GM21825 (cell line): ENCODE measurements around the gene AMDHD1.
"Not testable (repeated sequence)": the region's sequence is repeated elsewhere in the genome, so short reads cannot be mapped to it uniquely, and the experiment has no call there.

Experiments
- ATAC-seq: cut with Tn5 transposase; IDR thresholded peaks from one replicate; pipeline ENCODE4 v1.9.1; 2021; ENCODE audit warnings: mild to moderate bottlenecking, moderate library complexity; ENCODE audit not compliant: unreplicated experiment

Gene AMDHD1

GRCh38 chr12:95962222-95962621 lies 19.1 kb downstream of the AMDHD1 start:
- ATAC-seq = no peak

GRCh38 chr12:95963096-95963495 lies 20.0 kb downstream of the AMDHD1 start:
- ATAC-seq = no peak

- no peak for ATAC-seq
Measured at GRCh38 chr12:95966287-95966870, 23.2 kb downstream of the AMDHD1 start.

GRCh38 chr12:95967301-95967700 lies 24.2 kb downstream of the AMDHD1 start:
- ATAC-seq = no peak

- ATAC-seq = not testable (repeated sequence)
Measured at GRCh38 chr12:95969116-95969515, 26.0 kb downstream of the AMDHD1 start.

- no peak for ATAC-seq
Measured at GRCh38 chr12:95970905-95971304, 27.8 kb downstream of the AMDHD1 start.

- ATAC-seq = no peak
Measured at GRCh38 chr12:95972832-95973456, 29.8 kb downstream of the AMDHD1 start.

GRCh38 chr12:95974358-95974757 lies 31.2 kb downstream of the AMDHD1 start:
- ATAC-seq = no peak

- ATAC-seq = no peak
Measured at GRCh38 chr12:95975491-95975890, 32.4 kb downstream of the AMDHD1 start.

- ATAC-seq = no peak
Measured at GRCh38 chr12:95976416-95976832, 33.3 kb downstream of the AMDHD1 start.

GRCh38 chr12:95977764-95978305 lies 34.7 kb downstream of the AMDHD1 start:
- ATAC-seq = no peak

- no peak for ATAC-seq
Measured at GRCh38 chr12:95978351-95978750, 35.2 kb downstream of the AMDHD1 start.

GRCh38 chr12:95978774-95979173 lies 35.6 kb downstream of the AMDHD1 start:
- no peak for ATAC-seq

GRCh38 chr12:95980437-95980836 lies 37.3 kb downstream of the AMDHD1 start:
- ATAC-seq = no peak

GRCh38 chr12:95982602-95983001 lies 39.5 kb downstream of the AMDHD1 start:
- ATAC-seq = no peak

- no peak for ATAC-seq
Measured at GRCh38 chr12:95984682-95985081, 41.6 kb downstream of the AMDHD1 start.

- no peak for ATAC-seq
Measured at GRCh38 chr12:95986635-95987570, 43.8 kb downstream of the AMDHD1 start.

GRCh38 chr12:95988506-95989275 lies 45.6 kb downstream of the AMDHD1 start:
- no peak for ATAC-seq

- no peak for ATAC-seq
Measured at GRCh38 chr12:95989504-95990123, 46.5 kb downstream of the AMDHD1 start.

GRCh38 chr12:95990136-95990535 lies 47.0 kb downstream of the AMDHD1 start:
- no peak for ATAC-seq
